GM11168 (cell line): Measurements from ENCODE around the gene BMF.

Experiments used
- in situ Hi-C: fragments of 300-500 bp; cut with MboI; formaldehyde crosslinking; loops from one replicate; pipeline ENCODE4 v1.12.0; 2022; ENCODE audit warnings: low sequenced_read_pairs; ENCODE audit not compliant: unreplicated experiment

BMF gene

GRCh38 chr15:40070166-40070557 lies 38.5 kb downstream of the BMF start:
- in situ Hi-C loops = no loop called here

- in situ Hi-C loops = no loop called here
Measured at GRCh38 chr15:40069178-40070165, 39.2 kb downstream of the BMF start.

GRCh38 chr15:40067921-40068624 lies 40.6 kb downstream of the BMF start:
- in situ Hi-C loops = no loop called here

- in situ Hi-C loops = no loop called here
Measured at GRCh38 chr15:40066589-40066988, 42.1 kb downstream of the BMF start.

- in situ Hi-C loops = no loop called here
Measured at GRCh38 chr15:40065166-40065565, 43.5 kb downstream of the BMF start.

- in situ Hi-C loops = no loop called here
Measured at GRCh38 chr15:40064231-40064894, 44.3 kb downstream of the BMF start.

GRCh38 chr15:40063563-40064011 lies 45.1 kb downstream of the BMF start:
- in situ Hi-C loops = no loop called here

- in situ Hi-C loops = no loop called here
Measured at GRCh38 chr15:40062816-40063562, 45.7 kb downstream of the BMF start.

GRCh38 chr15:40061212-40061901 lies 47.3 kb downstream of the BMF start:
- in situ Hi-C loops = no loop called here

- in situ Hi-C loops = no loop called here
Measured at GRCh38 chr15:40060236-40060961, 48.3 kb downstream of the BMF start.

GRCh38 chr15:40059821-40060220 lies 48.9 kb downstream of the BMF start:
- in situ Hi-C loops = loop anchor here (5.0 kb wide), 1 partner anchor 32 kb away; no protein-coding TSS in a partner anchor

GRCh38 chr15:40058476-40059140 lies 50.1 kb downstream of the BMF start:
- in situ Hi-C loops = loop anchor here (5.0 kb wide), 1 partner anchor 34 kb away; no protein-coding TSS in a partner anchor

GRCh38 chr15:40055576-40056293 lies 52.9 kb downstream of the BMF start:
- in situ Hi-C loops = loop anchor here (5.0 kb wide), 1 partner anchor 37 kb away; no protein-coding TSS in a partner anchor

- in situ Hi-C loops = loop anchor here (5.0 kb wide), 1 partner anchor 37 kb away; no protein-coding TSS in a partner anchor
Measured at GRCh38 chr15:40054855-40055575, 53.7 kb downstream of the BMF start.

GRCh38 chr15:40054605-40054854 lies 54.1 kb downstream of the BMF start:
- in situ Hi-C loops = no loop called here

- in situ Hi-C loops = no loop called here
Measured at GRCh38 chr15:40053831-40054604, 54.7 kb downstream of the BMF start.
